Progenitor cell of endocrine pancreas (in vitro differentiated cells): Measurements from ENCODE around the gene MZT1. TPM values are rescaled to one million over a fixed set of nuclear protein-coding genes. Genes with fewer than 3 reads are reported as not detected.

Experiments used
- DNase-seq: peaks from one replicate; pipeline ENCODE4 v3.0.0; 2021; ENCODE audit warnings: low spot score; ENCODE audit not compliant: unreplicated experiment
- H3K27ac Mint-ChIP-seq: 2 replicates; pipeline ENCODE4 v1.8.0; 2021; ENCODE audit warnings: mild to moderate bottlenecking, moderate library complexity, mixed read lengths
- H3K27me3 Mint-ChIP-seq: 2 replicates; pipeline ENCODE4 v1.8.0; 2021; ENCODE audit warnings: mixed read lengths
- H3K36me3 Mint-ChIP-seq: 2 replicates; pipeline ENCODE4 v1.8.0; 2022; ENCODE audit warnings: mixed read lengths; ENCODE audit not compliant: insufficient read depth
- H3K4me1 Mint-ChIP-seq: 2 replicates; pipeline ENCODE4 v1.8.0; 2021; ENCODE audit warnings: low read depth, mixed read lengths
- H3K4me3 Mint-ChIP-seq: 2 replicates; pipeline ENCODE4 v1.8.0; 2021; ENCODE audit warnings: low read depth, mild to moderate bottlenecking, moderate library complexity, mixed read lengths
- H3K9me3 Mint-ChIP-seq: 2 replicates; pipeline ENCODE4 v1.8.0; 2021; ENCODE audit warnings: low read depth, mixed read lengths
- CTCF ChIP-seq: fragments of 200-600 bp; sonication (generic); IDR thresholded peaks from one replicate; pipeline ENCODE4 v1.5.0; 2021; ENCODE audit warnings: antibody characterized with exemption, mild to moderate bottlenecking; ENCODE audit not compliant: unreplicated experiment
- total RNA-seq: library from RNA; stranded (reverse); gene quantifications from 2 replicates; pipeline ENCODE4 v1.2.1, GENCODE V29; 2021

The MZT1 gene
- total RNA-seq, 1 donor from 2014 or later: 9.8 TPM

DNA sequence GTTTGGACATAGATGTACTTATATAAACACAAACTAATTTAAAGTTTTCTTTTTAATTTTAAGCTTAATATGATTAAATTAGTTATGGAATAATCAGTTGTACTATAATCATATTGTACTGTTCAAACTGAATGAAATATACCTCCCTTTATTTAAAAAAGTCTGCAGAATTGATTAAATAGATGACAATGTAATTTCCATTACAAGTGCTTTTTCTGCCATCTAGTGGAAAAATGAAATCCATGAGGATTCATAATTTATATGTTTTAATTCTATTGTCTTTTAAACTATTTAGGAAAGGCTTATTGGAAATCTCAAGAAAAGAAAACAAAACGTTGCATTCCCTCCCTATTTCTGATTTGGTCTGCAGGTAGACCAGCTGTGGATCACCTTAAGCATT, 30.9 kb downstream of the MZT1 start:
- Mint-ChIP-seq H3K4me3 (no peak overlapping the region), H3K27me3 (no peaks in the 10 kb centered on the region), H3K9me3 (no peaks in the 10 kb centered on the region), H3K36me3 (no peaks in the 10 kb centered on the region), H3K27ac (no peak overlapping the region), H3K4me1 (peaks cover 4% of the 10 kb centered on the region)
- TF ChIP-seq CTCF: peak; percentile 38
- no peak for DNase-seq

GRCh38 chr13:72694314-72694713, 33.1 kb downstream of the MZT1 start:
- no peak for DNase-seq
- H3K36me3 Mint-ChIP-seq: no peaks in the 10 kb centered on the region
- no peak for TF ChIP-seq CTCF
- H3K4me3 Mint-ChIP-seq: no peak overlapping the region
- H3K27ac Mint-ChIP-seq: no peak overlapping the region
- no peaks in the 10 kb centered on the region for H3K9me3 Mint-ChIP-seq
- peaks cover 4% of the 10 kb centered on the region for H3K4me1 Mint-ChIP-seq
- no peaks in the 10 kb centered on the region for H3K27me3 Mint-ChIP-seq

DNA sequence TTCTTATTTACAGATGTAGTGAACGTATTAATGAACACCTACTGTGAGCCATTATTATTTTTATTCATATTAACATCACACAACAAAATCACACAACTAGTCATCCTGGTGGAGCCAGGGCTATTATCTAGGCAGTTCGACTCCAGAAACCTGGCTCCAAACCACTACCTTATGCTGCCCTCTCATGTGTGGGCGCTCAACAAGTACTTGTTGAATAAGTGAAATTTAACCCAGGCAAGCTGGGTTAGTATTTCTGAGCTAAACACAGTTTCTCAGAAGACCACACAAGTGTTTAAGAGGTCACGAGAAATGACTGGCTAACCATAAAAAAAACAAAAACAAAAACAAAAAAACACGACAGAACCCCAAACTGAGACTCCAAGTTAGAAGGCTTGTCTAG, 33.6 kb downstream of the MZT1 start:
- Mint-ChIP-seq H3K27ac (no peak overlapping the region), H3K9me3 (no peaks in the 10 kb centered on the region), H3K27me3 (no peaks in the 10 kb centered on the region), H3K4me3 (no peak overlapping the region), H3K4me1 (peaks cover 4% of the 10 kb centered on the region), H3K36me3 (no peaks in the 10 kb centered on the region)
- no peak for DNase-seq
- TF ChIP-seq CTCF: no peak

GRCh38 chr13:72692884-72693514, 34.4 kb downstream of the MZT1 start:
- H3K27ac Mint-ChIP-seq: no peak overlapping the region

DNA sequence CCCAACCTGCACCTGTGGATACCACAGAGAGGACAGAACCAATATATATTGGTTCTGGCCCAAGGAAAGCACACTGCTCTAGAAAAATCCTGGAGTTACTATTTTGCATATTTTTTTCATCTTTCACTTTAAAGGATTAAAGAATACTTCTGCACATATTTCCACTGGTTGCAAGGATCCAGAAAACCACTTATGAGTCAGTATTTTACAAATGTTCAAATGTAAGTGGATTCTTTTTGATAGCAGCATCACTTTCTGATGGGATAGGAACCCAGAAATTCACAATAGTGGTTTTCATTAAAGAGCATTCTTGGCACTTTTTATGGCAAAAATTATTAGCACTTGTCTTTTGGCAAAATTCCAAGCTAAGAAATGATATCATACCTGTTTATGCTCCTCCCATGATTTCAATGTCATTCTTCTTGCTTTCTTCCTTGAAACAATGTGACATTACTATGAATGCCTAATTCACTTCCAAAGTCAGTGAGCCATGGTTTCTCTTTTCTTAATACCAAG, 38.2 kb downstream of the MZT1 start:
- Mint-ChIP-seq H3K4me1 (no peaks in the 10 kb centered on the region), H3K4me3 (no peak overlapping the region), H3K27me3 (no peaks in the 10 kb centered on the region)

More at GRCh38 chr13:72692884-72693514, 34.4 kb downstream of the MZT1 start:
- H3K36me3 Mint-ChIP-seq: no peaks in the 10 kb centered on the region
- TF ChIP-seq CTCF: no peak
- H3K4me1 Mint-ChIP-seq: peaks cover 4% of the 10 kb centered on the region
- H3K4me3 Mint-ChIP-seq: no peak overlapping the region
- no peaks in the 10 kb centered on the region for H3K27me3 Mint-ChIP-seq
- no peak for DNase-seq
- H3K9me3 Mint-ChIP-seq: no peaks in the 10 kb centered on the region

More for the DNA sequence above, 38.2 kb downstream of the MZT1 start:
- Mint-ChIP-seq H3K36me3 (no peaks in the 10 kb centered on the region), H3K27ac (no peak overlapping the region), H3K9me3 (no peaks in the 10 kb centered on the region)
- DNase-seq: no peak
- TF ChIP-seq CTCF: no peak
